ENCODE results near the gene CYP46A1.

The CYP46A1 gene

GRCh38 chr14:99744199-99744872 is 60.2 kb downstream of the CYP46A1 start:
- no peak for DNase-seq (ENCODE audit: low read depth)

GRCh38 chr14:99744873-99745224 is 60.8 kb downstream of the CYP46A1 start:
- DNase-seq (ENCODE audit: low read depth) = no peak

- DNase-seq (ENCODE audit: low read depth) = no peak
Measured at GRCh38 chr14:99745307-99745951, 61.3 kb downstream of the CYP46A1 start.

DNA sequence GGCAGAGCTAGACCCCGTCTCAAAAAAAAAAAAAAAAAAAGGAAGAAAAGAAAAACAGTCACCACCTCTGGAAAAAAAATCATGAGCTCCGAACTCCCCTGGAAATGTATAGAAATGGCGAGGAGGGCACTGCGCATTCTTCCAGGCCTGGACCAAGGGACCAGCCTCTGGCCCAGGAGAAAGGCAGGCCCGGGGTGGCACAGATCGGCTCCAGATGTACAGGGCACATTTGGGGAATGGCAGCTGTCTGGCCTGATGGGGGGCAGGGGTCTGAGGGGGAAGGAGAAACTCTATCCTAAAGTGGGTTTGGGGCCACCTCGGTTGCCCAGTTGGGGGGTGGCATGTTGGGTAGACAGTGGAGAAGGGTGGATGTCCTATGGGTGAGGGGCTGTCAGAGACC is 63.1 kb downstream of the CYP46A1 start:
- no peak for DNase-seq (ENCODE audit: low read depth)

- DNase-seq (ENCODE audit: low read depth) = no peak
Measured at GRCh38 chr14:99747582-99748330, 63.7 kb downstream of the CYP46A1 start.

- DNase-seq (ENCODE audit: low read depth) = no peak
Measured at GRCh38 chr14:99748529-99748928, 64.4 kb downstream of the CYP46A1 start.

DNA sequence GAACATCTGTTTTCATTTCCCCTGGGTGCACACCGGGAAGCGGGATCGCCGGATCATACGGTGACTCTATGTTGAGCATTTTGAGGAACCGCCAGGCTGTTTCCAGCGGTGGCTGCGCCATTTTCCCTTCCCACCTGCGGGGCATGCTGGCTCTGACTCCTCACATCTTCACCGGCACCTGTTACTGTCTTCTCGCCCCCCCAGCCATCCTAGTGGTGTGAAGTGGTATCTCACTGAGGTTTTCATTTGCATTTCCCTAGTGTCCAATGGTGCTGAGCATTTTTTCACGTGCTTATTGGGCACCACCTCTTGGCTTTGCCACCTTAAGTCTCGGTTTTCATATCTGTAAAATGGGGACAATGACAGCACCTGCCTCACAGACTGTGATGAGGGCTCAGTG is 65.0 kb downstream of the CYP46A1 start:
- no peak for DNase-seq (ENCODE audit: low read depth)

- no peak for DNase-seq (ENCODE audit: low read depth)
Measured at GRCh38 chr14:99749763-99750715, 65.9 kb downstream of the CYP46A1 start.

- DNase-seq (ENCODE audit: low read depth) = no peak
Measured at GRCh38 chr14:99750746-99751450, 66.8 kb downstream of the CYP46A1 start.

- DNase-seq (ENCODE audit: low read depth) = no peak
Measured at GRCh38 chr14:99751539-99752485, 67.7 kb downstream of the CYP46A1 start.

GRCh38 chr14:99752486-99753121 is 68.5 kb downstream of the CYP46A1 start:
- DNase-seq (ENCODE audit: low read depth) = no peak

DNA sequence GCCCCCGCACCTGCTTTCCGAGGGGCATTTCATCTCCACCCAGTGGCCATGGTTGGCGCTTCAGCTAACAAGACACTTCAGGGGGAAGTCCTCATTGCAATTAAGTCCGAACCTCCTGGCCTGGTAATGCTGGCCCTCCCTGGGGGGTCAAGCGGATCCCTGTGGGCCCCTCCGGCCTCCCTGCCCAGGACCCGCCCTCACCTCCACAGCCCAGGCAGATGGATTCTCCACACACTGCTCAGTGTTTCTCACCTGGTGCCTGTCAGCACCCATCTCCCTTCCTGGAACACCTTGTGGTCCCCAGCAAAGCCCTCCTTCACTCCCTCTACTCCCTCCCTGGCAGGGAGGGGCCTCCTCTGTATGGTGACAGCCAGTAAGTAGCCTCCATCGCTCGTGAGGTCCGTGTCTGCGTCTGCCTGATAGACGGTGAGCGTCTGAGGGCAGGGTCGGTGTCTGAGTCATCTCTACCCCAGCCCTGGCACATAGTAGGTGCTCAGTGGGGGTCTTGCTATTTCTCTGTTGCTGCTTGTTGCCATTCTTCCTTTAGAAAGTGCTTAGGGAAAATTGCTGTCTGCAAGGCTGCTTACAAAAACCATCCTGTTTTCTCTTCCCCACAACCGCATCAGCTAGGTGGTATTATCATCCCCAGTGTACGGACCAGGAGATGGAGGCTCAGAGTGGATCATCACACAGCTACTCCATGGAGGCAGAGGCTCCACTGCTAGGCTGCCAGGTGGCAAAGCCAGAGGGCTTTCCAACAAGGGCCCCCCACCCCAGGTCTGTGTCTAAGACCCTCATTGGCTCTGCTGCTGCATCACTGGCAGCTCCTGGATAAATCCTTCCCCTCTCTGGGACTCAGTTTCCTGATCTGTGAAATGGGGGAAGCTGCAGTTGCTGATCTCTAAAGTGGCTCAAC is 69.4 kb downstream of the CYP46A1 start:
- no peak for DNase-seq (ENCODE audit: low read depth)

DNA sequence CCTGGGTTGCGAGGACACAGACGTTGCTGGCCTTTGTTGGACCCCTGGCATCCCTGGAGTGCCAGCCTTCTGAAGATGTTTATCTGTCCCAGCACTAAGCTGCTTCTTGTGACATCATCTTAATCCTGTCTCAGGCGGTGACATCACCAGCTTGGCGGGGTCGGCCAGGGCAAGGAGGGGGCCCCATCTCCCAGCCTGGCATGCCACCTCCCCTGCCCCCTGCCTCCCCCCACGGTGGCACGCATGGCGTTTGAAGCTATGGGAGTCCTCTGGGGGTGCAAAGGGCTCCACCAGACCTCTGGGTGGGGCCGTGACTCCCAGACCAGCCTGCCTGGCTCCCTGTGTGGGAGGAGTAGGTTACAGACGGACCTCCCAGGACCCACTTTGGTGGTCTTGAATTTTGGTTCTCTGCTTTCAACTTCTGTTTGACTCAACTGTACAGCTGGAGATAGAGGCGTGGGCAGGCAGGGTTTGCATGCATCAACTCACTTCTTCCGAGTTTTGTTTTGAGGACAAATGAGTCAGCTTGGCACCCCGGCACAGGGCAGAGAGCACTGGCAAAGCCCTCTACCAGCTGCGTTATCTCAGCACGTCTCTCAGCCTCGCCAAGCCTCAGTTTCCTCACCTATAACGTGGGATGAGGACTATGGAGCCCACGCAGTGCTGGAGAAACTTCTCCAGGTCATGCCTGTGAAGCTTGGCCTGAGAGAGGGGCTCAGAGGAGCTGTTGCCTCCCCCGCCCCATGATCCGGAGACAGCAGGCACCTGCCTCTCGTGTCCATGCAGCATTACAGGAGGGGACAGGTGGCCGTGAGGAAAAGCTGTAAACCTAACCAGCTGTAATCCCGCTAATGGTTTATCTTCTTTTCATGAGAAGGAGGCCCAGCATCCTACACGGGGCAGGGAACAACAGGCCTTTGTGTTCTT is 70.3 kb downstream of the CYP46A1 start:
- no peak for DNase-seq (ENCODE audit: low read depth)

DNA sequence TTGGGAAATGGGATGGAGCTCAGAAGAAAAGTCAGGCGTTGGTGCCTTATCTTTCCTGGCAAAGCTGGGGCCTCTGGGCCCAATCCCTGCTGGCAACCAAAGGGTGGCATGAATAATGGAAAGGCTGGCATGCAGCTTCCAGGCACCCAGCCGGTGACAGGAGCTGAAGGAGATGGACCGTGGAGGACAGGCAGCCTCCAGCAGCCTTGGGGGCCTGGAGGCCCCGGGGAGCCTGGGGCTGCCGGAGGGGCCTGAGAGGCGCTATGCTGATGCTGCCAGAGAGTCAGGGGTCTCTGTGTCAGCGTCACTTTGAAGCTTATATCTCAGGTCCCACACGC is 70.9 kb downstream of the CYP46A1 start:
- DNase-seq (ENCODE audit: low read depth) = no peak

- DNase-seq (ENCODE audit: low read depth) = no peak
Measured at GRCh38 chr14:99755629-99756603, 71.8 kb downstream of the CYP46A1 start.

GRCh38 chr14:99756796-99757195 is 72.7 kb downstream of the CYP46A1 start:
- DNase-seq (ENCODE audit: low read depth) = no peak
